HG02840 (cell line): Measurements from ENCODE around the gene LZTR1.
A peak's percentile ranks its signal among the peaks of the same experiment; 100 is the strongest.
"Not testable (repeated sequence)": the region's sequence is repeated elsewhere in the genome, so short reads cannot be mapped to it uniquely, and the experiment has no call there.

ENCODE experiments used
- ATAC-seq: cut with Tn5 transposase; IDR thresholded peaks from one replicate; pipeline ENCODE4 v1.9.1; 2021; ENCODE audit warnings: mild to moderate bottlenecking, moderate library complexity, moderate number of reproducible peaks; ENCODE audit not compliant: unreplicated experiment, low FRiP score

LZTR1 gene

GRCh38 chr22:20994128-20994901, 12.2 kb downstream of the LZTR1 start:
- no peak for ATAC-seq

- ATAC-seq: no peak
Measured at GRCh38 chr22:20994902-20995241, 12.8 kb downstream of the LZTR1 start.

- ATAC-seq: no peak
Measured at GRCh38 chr22:20995329-20996030, 13.4 kb downstream of the LZTR1 start.

GRCh38 chr22:20996031-20996410, 13.9 kb downstream of the LZTR1 start:
- no peak for ATAC-seq

- ATAC-seq: no peak
Measured at GRCh38 chr22:20996598-20997535, 14.8 kb downstream of the LZTR1 start.

- no peak for ATAC-seq
Measured at GRCh38 chr22:20997536-20998257, 15.6 kb downstream of the LZTR1 start.

GRCh38 chr22:20998411-20999336, 16.6 kb downstream of the LZTR1 start:
- no peak for ATAC-seq

GRCh38 chr22:20999350-21000206, 17.5 kb downstream of the LZTR1 start:
- ATAC-seq: no peak

- ATAC-seq: no peak
Measured at GRCh38 chr22:21000207-21000986, 18.3 kb downstream of the LZTR1 start.

- ATAC-seq: peak; percentile 1
Measured at GRCh38 chr22:21000987-21001600, 19.0 kb downstream of the LZTR1 start.

GRCh38 chr22:21001601-21002325, 19.7 kb downstream of the LZTR1 start, which contains the start of gene THAP7:
Gene THAP7, minus strand, starts transcription at chr22:21002118. Its CDS starts 207 bp downstream, at chr22:21001911.
- ATAC-seq: peak; percentile 89

GRCh38 chr22:21003782-21004181, 21.7 kb downstream of the LZTR1 start:
- ATAC-seq: no peak

GRCh38 chr22:21009208-21009607, 27.1 kb downstream of the LZTR1 start:
- not testable (repeated sequence) for ATAC-seq

GRCh38 chr22:21009638-21010425, 27.7 kb downstream of the LZTR1 start:
- no peak for ATAC-seq

GRCh38 chr22:21010426-21011113, 28.5 kb downstream of the LZTR1 start:
- no peak for ATAC-seq
